ENCODE data around the gene FAM13A. TPM values are rescaled to one million over a fixed set of nuclear protein-coding genes. Genes with fewer than 3 reads are reported as not detected.

FAM13A gene
- polyA plus RNA-seq, 1 of the 3 experiments (the other 2 are of a cell fraction) = 0.67 TPM

- POLR2A ChIA-PET = no interaction called here
- no peak overlapping the region for H2AFZ ChIP-seq (ENCODE audit: low read depth)
- no peak for DNase-seq
- no peaks in the 10 kb centered on the region for H3K9me3 ChIP-seq
- TF ChIP-seq RFX5 (IDR thresholded peaks at IDR 0.05; ENCODE audit: low read length) = no peak
- TF ChIP-seq, protein P1, sequence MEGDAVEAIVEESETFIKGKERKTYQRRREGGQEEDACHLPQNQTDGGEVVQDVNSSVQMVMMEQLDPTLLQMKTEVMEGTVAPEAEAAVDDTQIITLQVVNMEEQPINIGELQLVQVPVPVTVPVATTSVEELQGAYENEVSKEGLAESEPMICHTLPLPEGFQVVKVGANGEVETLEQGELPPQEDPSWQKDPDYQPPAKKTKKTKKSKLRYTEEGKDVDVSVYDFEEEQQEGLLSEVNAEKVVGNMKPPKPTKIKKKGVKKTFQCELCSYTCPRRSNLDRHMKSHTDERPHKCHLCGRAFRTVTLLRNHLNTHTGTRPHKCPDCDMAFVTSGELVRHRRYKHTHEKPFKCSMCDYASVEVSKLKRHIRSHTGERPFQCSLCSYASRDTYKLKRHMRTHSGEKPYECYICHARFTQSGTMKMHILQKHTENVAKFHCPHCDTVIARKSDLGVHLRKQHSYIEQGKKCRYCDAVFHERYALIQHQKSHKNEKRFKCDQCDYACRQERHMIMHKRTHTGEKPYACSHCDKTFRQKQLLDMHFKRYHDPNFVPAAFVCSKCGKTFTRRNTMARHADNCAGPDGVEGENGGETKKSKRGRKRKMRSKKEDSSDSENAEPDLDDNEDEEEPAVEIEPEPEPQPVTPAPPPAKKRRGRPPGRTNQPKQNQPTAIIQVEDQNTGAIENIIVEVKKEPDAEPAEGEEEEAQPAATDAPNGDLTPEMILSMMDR (IDR thresholded peaks at IDR 0.05) = no peak
- no peak for TF ChIP-seq SMC3 (IDR thresholded peaks at IDR 0.05; ENCODE audit: low read depth, low read length)
- TF ChIP-seq JUND (IDR thresholded peaks at IDR 0.05) = no peak
- no peak for TF ChIP-seq MXI1 (IDR thresholded peaks at IDR 0.05; ENCODE audit: low read depth, low read length)
- TF ChIP-seq TAF1 (IDR thresholded peaks at IDR 0.05; ENCODE audit: borderline replicate concordance, low read depth, low read length) = no peak
- TF ChIP-seq, protein P2, sequence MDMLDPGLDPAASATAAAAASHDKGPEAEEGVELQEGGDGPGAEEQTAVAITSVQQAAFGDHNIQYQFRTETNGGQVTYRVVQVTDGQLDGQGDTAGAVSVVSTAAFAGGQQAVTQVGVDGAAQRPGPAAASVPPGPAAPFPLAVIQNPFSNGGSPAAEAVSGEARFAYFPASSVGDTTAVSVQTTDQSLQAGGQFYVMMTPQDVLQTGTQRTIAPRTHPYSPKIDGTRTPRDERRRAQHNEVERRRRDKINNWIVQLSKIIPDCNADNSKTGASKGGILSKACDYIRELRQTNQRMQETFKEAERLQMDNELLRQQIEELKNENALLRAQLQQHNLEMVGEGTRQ (IDR thresholded peaks at IDR 0.05; ENCODE audit: borderline replicate concordance, low read depth, low read length) = no peak
- TF ChIP-seq, protein P3, sequence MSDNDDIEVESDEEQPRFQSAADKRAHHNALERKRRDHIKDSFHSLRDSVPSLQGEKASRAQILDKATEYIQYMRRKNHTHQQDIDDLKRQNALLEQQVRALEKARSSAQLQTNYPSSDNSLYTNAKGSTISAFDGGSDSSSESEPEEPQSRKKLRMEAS (IDR thresholded peaks at IDR 0.05; ENCODE audit: low read depth) = no peak
- TF ChIP-seq NRF1 (IDR thresholded peaks at IDR 0.05; ENCODE audit: low read depth, low read length) = no peak
- TF ChIP-seq EZH2phosphoT487 (IDR thresholded peaks at IDR 0.05; ENCODE audit: borderline replicate concordance, low read depth) = no peak
- TF ChIP-seq REST (IDR thresholded peaks at IDR 0.05; ENCODE audit: low read depth, low read length) = no peak
- no peak for TF ChIP-seq FOXM1 (IDR thresholded peaks at IDR 0.05; ENCODE audit: low read depth)
- TF ChIP-seq ZBTB33 (IDR thresholded peaks at IDR 0.05; ENCODE audit: borderline replicate concordance, low read depth) = no peak
- TF ChIP-seq POLR2AphosphoS5 (IDR thresholded peaks at IDR 0.05; ENCODE audit: low read depth, low read length) = no peak
- no peak for TF ChIP-seq SIN3A (IDR thresholded peaks at IDR 0.05; ENCODE audit: borderline replicate concordance, low read depth, low read length)
- no peak for TF ChIP-seq MEF2A (IDR thresholded peaks at IDR 0.05; ENCODE audit: borderline replicate concordance, low read depth)
- TF ChIP-seq TCF12 (IDR thresholded peaks at IDR 0.05) = no peak
- no peak for TF ChIP-seq RCOR1 (IDR thresholded peaks at IDR 0.05; ENCODE audit: low read length)
- H4K20me1 ChIP-seq (ENCODE audit: insufficient read depth) = no peaks in the 10 kb centered on the region
- H3K27me3 ChIP-seq (ENCODE audit: insufficient read depth) = no peaks in the 10 kb centered on the region
- 88% methylated on average over 1 of the region's 1 CpG for WGBS (ENCODE audit: low lambda C conversion rate)
- H3K36me3 ChIP-seq (replicated peaks in 1 of 2; ENCODE audit: control insufficient read depth in 1 of 2, insufficient read depth in 2 of 2, low read length in 1 of 2) = no peaks in the 10 kb centered on the region
- no peak overlapping the region for H3K4me2 ChIP-seq
- H3F3A ChIP-seq (replicated peaks; ENCODE audit: insufficient read depth) = no peaks in the 10 kb centered on the region
- no peak overlapping the region for H3K4me3 ChIP-seq (ENCODE audit: low read depth in 2 of 2, low read length in 1 of 2)
- no peaks in the 10 kb centered on the region for H3K9me2 ChIP-seq
- no peaks in the 10 kb centered on the region for H3K79me2 ChIP-seq (ENCODE audit: insufficient read depth)
- H3K4me1 ChIP-seq (ENCODE audit: control insufficient read depth in 1 of 2, insufficient read depth in 2 of 2, low read depth in 1 of 2, low read length in 1 of 2) = no peaks in the 10 kb centered on the region
- CTCF ChIA-PET = interaction anchor here (0.9 to 1.1 kb wide), 2 partner anchors 28 to 141 kb away, joined by 3 read pairs; no protein-coding TSS in a partner anchor
- H3K9ac ChIP-seq = no peak overlapping the region
- H3K27ac ChIP-seq (ENCODE audit: low read depth in 2 of 2, low read length in 1 of 2) = no peak overlapping the region
These were observed 196.4 kb downstream of the FAM13A start for GRCh38 chr4:88860586-88860985.
